C4-2B (cell line): ENCODE data around the gene ARHGEF28.

Experiments used
- H3K27ac ChIP-seq: fragments of 450-650 bp; 2 replicates; pipeline ENCODE4 v1.5.1; 2017
- ZFX ChIP-seq: fragments of 450-650 bp; IDR thresholded peaks from 2 replicates; pipeline ENCODE4 v1.6.1; 2017
- TF ChIP-seq, protein P1 (sequence below): fragments of 450-650 bp; conservative IDR thresholded peaks from 2 replicates; pipeline ENCODE4 v1.5.1; 2017; ENCODE audit warnings: mild to moderate bottlenecking

ARHGEF28 gene

DNA sequence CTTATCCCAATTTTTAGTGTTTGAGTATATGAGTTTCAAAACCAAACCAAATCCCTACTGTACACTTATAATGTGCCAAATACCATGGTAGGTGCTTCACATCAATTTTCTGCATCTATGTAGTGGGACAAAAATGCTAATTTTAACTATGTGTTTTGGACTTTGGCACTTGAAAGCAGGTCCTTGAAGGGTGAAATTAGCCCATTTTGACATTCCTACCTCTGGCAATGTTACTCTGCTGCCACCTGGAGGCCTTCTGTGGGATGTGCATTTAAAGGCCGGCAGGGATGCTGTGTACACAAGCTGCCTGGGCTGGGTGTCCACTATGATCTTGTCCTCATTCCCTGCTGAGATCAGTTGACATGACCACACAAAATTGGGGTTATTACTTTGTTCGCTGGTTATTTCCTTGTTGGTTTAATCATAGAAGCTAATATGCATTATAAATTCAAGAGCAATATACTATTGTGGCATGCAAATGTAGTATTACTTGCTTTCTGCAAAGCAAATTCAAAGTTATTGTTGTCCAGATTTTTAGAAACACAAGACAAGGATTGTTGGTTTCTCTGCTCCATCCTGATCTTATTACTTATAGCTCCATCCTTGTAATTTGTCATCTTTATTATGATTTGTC lies 166.8 kb downstream of the ARHGEF28 start:
- no peak for TF ChIP-seq ZFX
- TF ChIP-seq, protein P1, sequence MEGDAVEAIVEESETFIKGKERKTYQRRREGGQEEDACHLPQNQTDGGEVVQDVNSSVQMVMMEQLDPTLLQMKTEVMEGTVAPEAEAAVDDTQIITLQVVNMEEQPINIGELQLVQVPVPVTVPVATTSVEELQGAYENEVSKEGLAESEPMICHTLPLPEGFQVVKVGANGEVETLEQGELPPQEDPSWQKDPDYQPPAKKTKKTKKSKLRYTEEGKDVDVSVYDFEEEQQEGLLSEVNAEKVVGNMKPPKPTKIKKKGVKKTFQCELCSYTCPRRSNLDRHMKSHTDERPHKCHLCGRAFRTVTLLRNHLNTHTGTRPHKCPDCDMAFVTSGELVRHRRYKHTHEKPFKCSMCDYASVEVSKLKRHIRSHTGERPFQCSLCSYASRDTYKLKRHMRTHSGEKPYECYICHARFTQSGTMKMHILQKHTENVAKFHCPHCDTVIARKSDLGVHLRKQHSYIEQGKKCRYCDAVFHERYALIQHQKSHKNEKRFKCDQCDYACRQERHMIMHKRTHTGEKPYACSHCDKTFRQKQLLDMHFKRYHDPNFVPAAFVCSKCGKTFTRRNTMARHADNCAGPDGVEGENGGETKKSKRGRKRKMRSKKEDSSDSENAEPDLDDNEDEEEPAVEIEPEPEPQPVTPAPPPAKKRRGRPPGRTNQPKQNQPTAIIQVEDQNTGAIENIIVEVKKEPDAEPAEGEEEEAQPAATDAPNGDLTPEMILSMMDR = peak; percentile 99
- no peak overlapping the region for H3K27ac ChIP-seq

DNA sequence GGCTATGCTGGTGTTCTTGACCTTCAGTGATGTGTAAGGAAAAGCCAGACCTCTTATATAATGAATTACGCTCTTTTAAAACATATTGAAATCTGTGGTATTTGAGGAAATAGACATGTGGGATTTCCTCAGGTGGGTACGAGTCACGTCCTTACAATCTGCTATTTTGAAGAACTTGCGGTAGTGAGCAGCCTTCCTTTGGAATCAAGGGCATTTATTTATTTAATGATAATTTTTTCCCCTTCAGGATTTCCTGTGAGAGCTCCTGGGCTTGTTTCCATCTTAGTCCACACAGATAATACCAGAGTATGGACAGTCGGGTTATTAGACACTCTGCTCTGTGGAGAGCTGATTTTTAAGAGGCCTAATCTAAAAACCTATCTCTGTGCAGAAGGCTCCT lies 167.9 kb downstream of the ARHGEF28 start:
- H3K27ac ChIP-seq = no peak overlapping the region

DNA sequence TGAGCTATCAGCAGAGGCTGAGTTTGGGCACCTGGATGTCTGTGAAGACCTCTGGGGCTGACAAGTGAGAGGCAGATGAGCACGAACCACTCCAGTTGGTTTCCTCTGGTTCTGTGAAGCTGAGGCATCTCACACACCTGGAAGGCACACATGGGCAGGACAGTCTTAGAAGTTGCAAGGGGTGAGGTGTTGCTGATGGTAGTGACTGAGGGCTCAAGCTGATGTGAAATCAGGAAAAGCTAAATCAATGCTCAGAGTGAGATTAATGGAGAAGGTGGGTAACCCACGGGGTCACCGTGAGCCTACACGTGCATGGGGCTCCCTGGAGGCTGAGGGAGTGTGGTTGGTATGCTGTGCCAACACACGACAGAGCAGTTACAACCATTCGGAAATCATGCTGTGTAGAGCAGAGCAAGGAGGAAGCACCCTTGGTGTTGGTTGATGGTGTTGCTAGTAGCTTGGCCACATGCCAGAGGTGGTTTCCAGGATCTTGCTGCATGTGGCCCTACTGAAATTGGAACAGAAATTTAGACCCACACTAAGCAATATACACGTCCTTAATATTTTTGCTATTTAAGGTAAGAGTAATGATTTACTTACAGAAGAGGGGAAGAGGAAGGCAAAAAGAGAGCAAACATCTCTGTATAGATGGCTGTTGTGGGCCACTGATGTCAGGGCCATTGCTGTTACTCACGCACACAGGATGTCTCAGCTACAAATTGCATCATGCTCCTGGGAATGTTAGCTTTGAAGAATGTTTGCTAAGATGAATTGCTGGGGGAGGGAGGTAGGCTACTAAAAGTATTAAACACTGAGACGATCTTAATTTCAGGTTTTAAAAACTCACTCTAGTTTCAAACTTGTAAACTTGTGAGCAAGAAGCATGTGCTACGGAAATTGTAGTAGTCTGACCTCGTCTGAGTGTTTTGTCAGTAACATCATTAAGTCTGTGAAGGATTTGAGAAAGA lies 170.5 kb downstream of the ARHGEF28 start:
- no peak overlapping the region for H3K27ac ChIP-seq
- no peak for TF ChIP-seq ZFX
- TF ChIP-seq, protein P1 = no peak

More for the DNA sequence above, 167.9 kb downstream of the ARHGEF28 start:
- TF ChIP-seq ZFX = no peak
- TF ChIP-seq, protein P1 = no peak

DNA sequence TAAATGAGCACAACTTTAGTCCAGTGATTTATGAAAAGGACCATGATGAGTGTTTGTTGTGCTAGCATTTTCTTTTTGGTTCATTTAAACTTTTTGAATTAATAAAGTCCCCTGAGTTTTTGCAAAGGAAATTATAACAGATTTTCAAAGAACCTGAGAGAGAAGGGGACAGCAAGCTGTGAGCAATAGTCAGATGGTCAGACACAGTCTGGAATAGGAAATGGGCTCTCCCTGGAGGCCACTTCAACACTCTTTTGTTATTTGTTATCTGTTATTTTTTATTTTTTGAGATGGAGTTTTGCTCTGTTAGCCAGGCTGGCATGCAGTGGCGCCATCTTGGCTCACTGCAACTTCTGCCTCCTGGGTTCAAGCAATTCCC lies 171.1 kb downstream of the ARHGEF28 start:
- H3K27ac ChIP-seq = no peak overlapping the region
- TF ChIP-seq ZFX = no peak
- TF ChIP-seq, protein P1 = no peak

DNA sequence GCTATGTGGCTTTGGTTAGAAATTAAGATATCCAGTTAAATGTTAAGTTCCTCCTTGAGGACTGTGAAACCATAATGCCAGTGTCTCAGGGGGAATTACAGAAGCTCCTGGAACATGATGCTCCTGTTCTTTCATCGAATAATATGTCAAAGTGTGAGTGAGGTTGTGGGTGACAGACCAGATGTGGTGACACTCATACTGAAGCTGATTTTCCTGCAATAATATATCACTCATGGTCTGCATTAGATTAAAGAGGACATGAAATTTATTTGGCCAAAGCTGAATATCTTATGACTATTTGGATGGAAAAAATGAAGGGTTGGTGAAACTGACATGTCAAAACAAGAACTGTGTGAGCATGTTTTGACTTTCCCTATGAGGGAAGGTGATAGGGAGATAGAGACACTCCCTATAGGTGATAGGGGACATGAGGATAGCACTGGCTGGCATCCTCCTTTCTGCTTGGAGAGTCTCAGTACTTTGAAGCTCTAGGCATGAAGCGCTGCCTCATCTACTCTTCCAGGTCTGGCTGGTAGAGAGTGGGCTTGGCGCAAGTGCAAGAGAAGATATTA lies 173.5 kb downstream of the ARHGEF28 start:
- TF ChIP-seq, protein P1 = no peak
- no peak for TF ChIP-seq ZFX
- no peak overlapping the region for H3K27ac ChIP-seq

DNA sequence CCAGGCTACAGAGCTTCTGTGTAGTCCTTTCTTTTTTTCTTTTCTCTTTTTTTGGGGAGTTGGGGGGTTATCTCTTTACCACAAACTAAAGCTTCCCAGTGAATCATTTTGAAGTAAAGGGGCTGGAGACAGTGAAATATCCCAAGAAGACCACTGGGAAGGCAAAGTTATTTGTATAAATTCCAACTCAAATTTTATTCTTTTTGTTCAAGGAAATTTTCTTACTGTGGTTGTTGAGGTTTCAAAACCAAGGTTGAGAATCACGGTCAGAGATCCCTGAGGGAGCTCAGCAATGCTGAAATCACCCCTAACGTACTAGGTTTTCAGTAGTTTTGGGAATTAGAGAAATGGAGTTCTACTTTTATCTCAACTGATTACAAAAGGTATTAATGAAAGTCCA lies 175.7 kb downstream of the ARHGEF28 start:
- H3K27ac ChIP-seq = no peak overlapping the region
- TF ChIP-seq ZFX = no peak

DNA sequence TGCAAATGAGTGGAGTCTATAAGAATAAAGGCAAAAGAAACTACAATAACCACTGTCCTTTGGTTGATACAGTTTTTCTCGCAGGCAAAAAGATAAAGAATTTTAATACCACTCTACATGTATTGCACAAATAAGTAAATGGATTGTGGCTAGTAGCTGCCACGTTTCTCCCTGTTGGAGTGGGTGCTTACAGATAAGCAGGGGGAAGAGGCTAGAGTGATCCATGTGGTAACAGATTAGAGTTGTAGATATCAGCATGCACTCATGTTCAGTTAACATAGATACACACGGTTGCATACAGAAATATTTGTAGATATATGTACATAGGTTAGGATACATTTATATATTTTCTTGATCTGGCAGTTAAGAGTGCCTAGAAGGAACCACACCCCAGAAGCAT lies 179.5 kb downstream of the ARHGEF28 start:
- no peak overlapping the region for H3K27ac ChIP-seq
- TF ChIP-seq ZFX = no peak
- TF ChIP-seq, protein P1 = no peak
